ENCODE results near the gene C6orf89.

The C6orf89 gene

DNA sequence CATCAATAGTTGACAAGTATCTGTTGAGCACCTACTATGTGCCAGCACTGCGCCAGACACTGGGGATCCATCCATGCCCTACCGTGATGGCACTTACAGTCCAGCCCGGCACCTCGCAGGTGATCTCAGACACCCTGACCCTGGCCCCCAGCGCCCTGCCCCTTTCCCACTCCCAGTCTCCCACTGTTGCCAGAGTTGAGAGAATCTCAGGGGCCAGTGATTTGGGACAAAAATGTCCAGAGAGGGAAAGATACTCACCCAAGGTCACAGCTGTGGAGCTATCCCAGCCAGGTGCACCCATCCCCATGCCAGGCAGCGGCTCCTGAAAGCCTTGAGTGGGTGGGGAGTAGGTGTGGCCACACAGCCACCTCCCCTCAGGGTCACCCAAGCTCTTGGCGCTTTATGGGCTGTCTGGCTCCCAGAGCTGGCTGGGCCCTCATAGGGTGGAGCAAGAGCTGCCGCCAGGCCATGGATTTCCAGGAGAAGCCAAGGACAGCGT lies 72.1 kb downstream of the C6orf89 start:
- no peak overlapping the region for H3K27ac ChIP-seq
- POLR2A ChIA-PET (ENCODE audit: low non-redundant PET): no interaction called here
- TF ChIP-seq, protein P1, sequence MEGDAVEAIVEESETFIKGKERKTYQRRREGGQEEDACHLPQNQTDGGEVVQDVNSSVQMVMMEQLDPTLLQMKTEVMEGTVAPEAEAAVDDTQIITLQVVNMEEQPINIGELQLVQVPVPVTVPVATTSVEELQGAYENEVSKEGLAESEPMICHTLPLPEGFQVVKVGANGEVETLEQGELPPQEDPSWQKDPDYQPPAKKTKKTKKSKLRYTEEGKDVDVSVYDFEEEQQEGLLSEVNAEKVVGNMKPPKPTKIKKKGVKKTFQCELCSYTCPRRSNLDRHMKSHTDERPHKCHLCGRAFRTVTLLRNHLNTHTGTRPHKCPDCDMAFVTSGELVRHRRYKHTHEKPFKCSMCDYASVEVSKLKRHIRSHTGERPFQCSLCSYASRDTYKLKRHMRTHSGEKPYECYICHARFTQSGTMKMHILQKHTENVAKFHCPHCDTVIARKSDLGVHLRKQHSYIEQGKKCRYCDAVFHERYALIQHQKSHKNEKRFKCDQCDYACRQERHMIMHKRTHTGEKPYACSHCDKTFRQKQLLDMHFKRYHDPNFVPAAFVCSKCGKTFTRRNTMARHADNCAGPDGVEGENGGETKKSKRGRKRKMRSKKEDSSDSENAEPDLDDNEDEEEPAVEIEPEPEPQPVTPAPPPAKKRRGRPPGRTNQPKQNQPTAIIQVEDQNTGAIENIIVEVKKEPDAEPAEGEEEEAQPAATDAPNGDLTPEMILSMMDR (conservative IDR thresholded peaks at IDR 0.05; ENCODE audit: low read depth): no peak
- DNase-seq (ENCODE audit: low spot score): no peak
- CTCF ChIA-PET: no interaction called here

DNA sequence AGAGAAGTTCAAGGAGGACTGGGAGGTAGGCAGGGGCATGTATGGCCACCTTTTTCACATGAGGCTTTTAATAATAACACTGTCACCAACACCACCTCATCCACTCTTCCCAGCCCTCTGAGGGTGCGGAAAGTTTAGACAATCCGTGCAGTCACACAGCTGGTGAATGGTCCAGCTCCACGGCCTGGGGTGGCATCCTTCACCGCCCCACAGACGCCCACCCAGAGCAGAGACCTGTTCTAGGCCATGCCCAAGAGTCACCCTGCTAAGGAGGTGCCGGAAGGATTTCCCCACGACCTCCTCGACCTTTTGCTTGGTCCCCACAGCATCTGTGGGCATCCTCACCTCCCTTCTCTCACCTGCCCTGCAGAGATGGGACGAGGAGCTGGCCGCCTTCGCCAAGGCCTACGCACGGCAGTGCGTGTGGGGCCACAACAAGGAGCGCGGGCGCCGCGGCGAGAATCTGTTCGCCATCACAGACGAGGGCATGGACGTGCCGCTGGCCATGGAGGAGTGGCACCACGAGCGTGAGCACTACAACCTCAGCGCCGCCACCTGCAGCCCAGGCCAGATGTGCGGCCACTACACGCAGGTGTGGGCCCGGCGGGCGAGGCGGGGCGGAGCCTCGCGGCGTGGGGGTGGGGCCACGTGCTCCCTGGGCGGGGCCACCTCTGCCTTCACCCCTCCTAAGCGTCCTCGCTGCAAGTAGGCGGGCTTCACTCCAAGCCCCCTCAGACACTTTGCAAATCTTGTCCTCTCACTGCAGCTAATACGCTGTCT lies 73.2 kb downstream of the C6orf89 start:
- CTCF ChIA-PET: interaction anchor here (0.6 kb wide), 1 partner anchor 23 kb away, joined by 7 read pairs; no protein-coding TSS in a partner anchor
- POLR2A ChIA-PET (ENCODE audit: low non-redundant PET): no interaction called here
- no peak overlapping the region for H3K27ac ChIP-seq
- TF ChIP-seq, protein P1 (conservative IDR thresholded peaks at IDR 0.05; ENCODE audit: low read depth): no peak
- no peak for DNase-seq (ENCODE audit: low spot score)

DNA sequence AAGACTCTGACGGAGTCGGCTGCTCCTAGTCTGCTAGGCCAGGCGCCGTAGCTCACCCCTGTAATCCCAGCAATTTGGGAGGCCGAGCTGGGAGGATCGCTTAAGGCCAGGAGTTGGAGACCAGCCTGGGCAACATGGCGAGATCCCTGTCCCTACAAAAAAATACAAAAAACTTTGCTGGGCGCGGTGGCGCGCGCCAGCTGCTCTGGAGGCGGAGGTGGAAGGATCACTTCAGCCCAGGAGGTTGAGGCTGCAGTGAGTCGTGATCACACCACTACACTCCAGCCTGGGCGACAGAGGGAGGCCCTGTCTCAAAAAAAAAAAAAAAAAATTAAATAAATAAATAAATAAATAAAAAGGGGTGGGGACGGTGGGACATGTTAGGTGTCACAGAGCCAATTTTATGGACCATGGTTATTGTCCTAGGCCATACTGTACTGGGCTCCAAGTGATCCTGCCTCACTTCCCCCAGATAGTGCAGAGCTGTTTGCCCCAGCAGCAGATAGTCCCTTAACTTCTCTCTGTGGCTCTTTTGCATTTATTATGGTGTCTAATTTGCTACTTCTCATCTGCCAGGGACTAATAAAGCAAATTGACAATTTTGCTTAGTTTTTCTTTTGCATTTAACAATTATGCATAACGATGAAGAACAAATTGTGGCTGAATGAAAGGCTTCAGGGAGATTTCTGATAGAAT lies 74.0 kb downstream of the C6orf89 start:
- TF ChIP-seq, protein P1 (conservative IDR thresholded peaks at IDR 0.05; ENCODE audit: low read depth): no peak
- ChIA-PET POLR2A (ENCODE audit: low non-redundant PET) (no interaction called here), CTCF (no interaction called here)
- DNase-seq (ENCODE audit: low spot score): no peak
- H3K27ac ChIP-seq: no peak overlapping the region

DNA sequence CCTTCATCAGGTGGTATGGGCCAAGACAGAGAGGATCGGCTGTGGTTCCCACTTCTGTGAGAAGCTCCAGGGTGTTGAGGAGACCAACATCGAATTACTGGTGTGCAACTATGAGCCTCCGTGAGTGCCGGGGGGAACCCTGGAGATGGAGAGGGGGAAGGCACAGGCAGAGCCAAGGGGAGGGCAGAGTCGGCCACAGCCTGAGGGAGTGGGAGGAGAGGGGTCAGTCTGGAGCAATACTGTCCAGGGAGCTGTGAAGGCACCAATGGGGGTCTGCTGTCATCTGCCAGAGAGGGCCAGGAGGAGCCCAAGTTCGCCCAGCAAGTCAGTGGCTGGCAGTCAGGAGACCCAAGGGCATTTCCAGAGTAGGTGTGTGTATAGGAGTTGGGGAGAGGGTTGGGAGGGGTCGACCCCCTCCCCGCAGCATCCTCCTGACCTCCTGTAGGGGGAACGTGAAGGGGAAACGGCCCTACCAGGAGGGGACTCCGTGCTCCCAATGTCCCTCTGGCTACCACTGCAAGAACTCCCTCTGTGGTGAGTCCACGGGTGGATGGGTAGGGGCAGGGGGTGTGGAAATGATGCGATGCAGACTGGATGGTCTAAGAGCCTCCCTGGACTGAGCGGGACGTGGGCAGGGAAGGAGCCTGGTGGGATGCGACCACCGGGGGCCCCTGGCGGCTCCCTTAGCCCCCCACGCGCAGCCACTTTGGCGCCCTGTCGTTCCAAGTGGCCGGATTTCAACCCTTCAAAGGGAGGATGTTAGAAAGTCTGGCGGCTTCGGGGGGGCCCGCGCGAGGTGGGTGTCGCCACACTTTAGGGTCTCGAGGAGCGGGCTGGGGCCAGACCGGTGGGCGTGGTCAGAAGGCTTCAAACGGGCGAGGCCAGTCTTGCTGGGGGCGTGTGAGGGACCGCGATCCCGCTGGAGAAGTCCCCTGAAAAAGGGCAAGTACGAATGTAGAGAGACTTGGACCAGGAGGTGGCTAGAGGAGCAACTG lies 76.0 kb downstream of the C6orf89 start:
- peak overlapping the region; percentile 73 for H3K27ac ChIP-seq
- TF ChIP-seq, protein P1 (conservative IDR thresholded peaks at IDR 0.05; ENCODE audit: low read depth): no peak
- no peak for DNase-seq (ENCODE audit: low spot score)
- ChIA-PET CTCF (no interaction called here), POLR2A (ENCODE audit: low non-redundant PET) (no interaction called here)

DNA sequence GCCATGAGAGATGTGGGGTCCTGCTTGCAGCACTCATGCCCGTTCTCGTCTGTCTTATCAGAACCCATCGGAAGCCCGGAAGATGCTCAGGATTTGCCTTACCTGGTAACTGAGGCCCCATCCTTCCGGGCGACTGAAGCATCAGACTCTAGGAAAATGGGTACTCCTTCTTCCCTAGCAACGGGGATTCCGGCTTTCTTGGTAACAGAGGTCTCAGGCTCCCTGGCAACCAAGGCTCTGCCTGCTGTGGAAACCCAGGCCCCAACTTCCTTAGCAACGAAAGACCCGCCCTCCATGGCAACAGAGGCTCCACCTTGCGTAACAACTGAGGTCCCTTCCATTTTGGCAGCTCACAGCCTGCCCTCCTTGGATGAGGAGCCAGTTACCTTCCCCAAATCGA lies 77.1 kb downstream of the C6orf89 start:
- POLR2A ChIA-PET (ENCODE audit: low non-redundant PET): no interaction called here
- TF ChIP-seq, protein P1 (conservative IDR thresholded peaks at IDR 0.05; ENCODE audit: low read depth): no peak
- DNase-seq (ENCODE audit: low spot score): no peak
- CTCF ChIA-PET: interaction anchor here (0.6 to 0.7 kb wide), 2 partner anchors 34 to 681 kb away, joined by 3 read pairs; no protein-coding TSS in a partner anchor
- peak overlapping the region; percentile 72 for H3K27ac ChIP-seq
